ENCODE results near the gene SDK1.

Gene SDK1

DNA sequence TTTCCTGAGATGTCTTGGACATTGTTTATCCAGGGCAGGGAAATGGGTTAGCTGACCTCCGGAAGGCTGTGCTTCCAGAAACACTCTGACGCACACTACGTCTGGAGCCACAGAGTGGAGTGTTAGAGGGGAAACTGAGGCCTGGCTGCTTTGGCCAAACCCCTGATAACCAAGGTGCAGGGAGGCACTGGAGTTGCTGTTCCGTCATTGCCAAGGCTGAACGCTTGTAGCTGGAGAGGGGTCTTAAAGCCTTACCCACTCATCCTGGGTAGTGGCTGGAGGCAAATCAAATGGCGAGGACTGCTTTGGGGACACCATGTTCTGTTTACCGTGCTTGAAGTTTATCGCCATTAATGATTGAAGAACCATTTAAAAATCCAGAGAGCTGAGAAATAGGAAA is 776.9 kb downstream of the SDK1 start:
- no peaks in the 10 kb centered on the region for H3K4me1 ChIP-seq (ENCODE audit: insufficient read depth, poor library complexity, severe bottlenecking)
- ATAC-seq (ENCODE audit: low read depth): no peak
- no peaks in the 10 kb centered on the region for H3K9me3 ChIP-seq (ENCODE audit: severe bottlenecking)
- no peak overlapping the region for H3K27ac ChIP-seq (ENCODE audit: poor library complexity, severe bottlenecking)
- TF ChIP-seq, protein P1, sequence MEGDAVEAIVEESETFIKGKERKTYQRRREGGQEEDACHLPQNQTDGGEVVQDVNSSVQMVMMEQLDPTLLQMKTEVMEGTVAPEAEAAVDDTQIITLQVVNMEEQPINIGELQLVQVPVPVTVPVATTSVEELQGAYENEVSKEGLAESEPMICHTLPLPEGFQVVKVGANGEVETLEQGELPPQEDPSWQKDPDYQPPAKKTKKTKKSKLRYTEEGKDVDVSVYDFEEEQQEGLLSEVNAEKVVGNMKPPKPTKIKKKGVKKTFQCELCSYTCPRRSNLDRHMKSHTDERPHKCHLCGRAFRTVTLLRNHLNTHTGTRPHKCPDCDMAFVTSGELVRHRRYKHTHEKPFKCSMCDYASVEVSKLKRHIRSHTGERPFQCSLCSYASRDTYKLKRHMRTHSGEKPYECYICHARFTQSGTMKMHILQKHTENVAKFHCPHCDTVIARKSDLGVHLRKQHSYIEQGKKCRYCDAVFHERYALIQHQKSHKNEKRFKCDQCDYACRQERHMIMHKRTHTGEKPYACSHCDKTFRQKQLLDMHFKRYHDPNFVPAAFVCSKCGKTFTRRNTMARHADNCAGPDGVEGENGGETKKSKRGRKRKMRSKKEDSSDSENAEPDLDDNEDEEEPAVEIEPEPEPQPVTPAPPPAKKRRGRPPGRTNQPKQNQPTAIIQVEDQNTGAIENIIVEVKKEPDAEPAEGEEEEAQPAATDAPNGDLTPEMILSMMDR (IDR thresholded peaks at IDR 0.05; ENCODE audit: poor library complexity, severe bottlenecking): no peak
- no peak overlapping the region for H3K4me3 ChIP-seq (ENCODE audit: severe bottlenecking)
- H3K36me3 ChIP-seq (ENCODE audit: low read depth): no peaks in the 10 kb centered on the region
- H3K27me3 ChIP-seq (ENCODE audit: insufficient read depth, poor library complexity, severe bottlenecking): no peaks in the 10 kb centered on the region
- no peak for DNase-seq (ENCODE audit: low spot score)

DNA sequence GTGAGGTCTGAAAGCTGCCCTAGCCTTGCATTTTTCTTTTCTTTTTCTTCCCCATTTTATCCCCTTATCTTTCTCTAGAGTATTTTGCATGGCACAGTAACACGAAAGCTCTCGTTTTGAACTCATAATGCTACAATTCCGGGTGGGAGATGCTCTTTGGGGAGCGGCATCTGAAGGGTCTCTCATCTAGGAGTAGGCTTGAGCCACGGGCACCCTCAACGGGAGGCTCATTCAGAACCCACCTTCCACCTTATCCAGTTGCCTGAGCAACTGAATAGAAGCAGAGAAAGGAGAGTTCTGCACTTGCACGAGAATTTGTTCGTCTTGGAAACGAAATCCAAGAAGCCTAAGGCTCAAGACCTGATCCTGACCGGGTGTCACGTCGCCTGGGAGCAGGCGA is 777.5 kb downstream of the SDK1 start:
- Histone ChIP-seq H3K36me3 (ENCODE audit: low read depth) (no peaks in the 10 kb centered on the region), H3K27ac (ENCODE audit: poor library complexity, severe bottlenecking) (no peak overlapping the region), H3K9me3 (ENCODE audit: severe bottlenecking) (no peaks in the 10 kb centered on the region), H3K4me3 (ENCODE audit: severe bottlenecking) (no peak overlapping the region), H3K27me3 (ENCODE audit: insufficient read depth, poor library complexity, severe bottlenecking) (no peaks in the 10 kb centered on the region), H3K4me1 (ENCODE audit: insufficient read depth, poor library complexity, severe bottlenecking) (no peaks in the 10 kb centered on the region)
- ATAC-seq (ENCODE audit: low read depth) (no peak), DNase-seq (ENCODE audit: low spot score) (no peak)
- TF ChIP-seq, protein P1 (IDR thresholded peaks at IDR 0.05; ENCODE audit: poor library complexity, severe bottlenecking): no peak

DNA sequence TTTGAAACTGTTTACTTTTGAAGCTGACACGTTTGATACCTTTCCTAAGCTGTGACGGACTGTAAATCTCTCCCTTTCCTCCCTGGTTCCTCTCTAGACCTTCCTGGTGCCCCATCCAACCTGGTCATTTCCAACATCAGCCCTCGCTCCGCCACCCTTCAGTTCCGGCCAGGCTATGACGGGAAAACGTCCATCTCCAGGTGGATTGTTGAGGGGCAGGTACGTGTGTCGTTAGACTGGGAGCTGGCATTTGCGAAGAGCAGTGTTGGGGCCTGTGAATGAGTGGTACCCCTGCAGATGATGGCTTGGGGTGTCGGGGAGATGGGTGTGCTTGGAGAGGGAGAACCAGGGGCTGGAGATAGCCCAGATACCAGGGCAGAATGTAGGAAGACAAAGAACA is 778.3 kb downstream of the SDK1 start:
- no peaks in the 10 kb centered on the region for H3K36me3 ChIP-seq (ENCODE audit: low read depth)
- H3K4me1 ChIP-seq (ENCODE audit: insufficient read depth, poor library complexity, severe bottlenecking): no peaks in the 10 kb centered on the region
- H3K27ac ChIP-seq (ENCODE audit: poor library complexity, severe bottlenecking): no peak overlapping the region
- H3K9me3 ChIP-seq (ENCODE audit: severe bottlenecking): no peaks in the 10 kb centered on the region
- no peak for DNase-seq (ENCODE audit: low spot score)
- TF ChIP-seq, protein P1 (IDR thresholded peaks at IDR 0.05; ENCODE audit: poor library complexity, severe bottlenecking): no peak
- H3K4me3 ChIP-seq (ENCODE audit: severe bottlenecking): no peak overlapping the region
- H3K27me3 ChIP-seq (ENCODE audit: insufficient read depth, poor library complexity, severe bottlenecking): no peaks in the 10 kb centered on the region
- no peak for ATAC-seq (ENCODE audit: low read depth)

DNA sequence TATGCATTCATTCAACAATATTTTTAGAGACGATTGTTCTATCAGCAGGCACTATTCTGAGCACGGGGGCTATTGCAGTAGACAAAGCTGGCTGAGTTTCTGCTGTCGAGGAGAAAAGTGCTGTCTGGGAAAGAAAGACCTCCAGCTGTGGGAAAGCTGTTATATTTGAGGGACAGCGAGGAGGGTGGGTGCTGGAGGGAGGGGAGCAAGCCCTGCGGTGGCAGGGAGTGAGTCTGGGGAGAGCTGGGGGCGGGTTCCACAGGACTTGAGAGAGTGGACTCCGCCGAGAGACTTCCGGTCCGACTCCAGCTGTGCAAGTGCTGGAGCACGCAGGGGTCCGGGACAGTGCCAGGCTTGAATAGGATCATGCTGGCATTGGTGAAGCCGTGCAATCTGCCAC is 778.9 kb downstream of the SDK1 start:
- Histone ChIP-seq H3K36me3 (ENCODE audit: low read depth) (no peaks in the 10 kb centered on the region), H3K4me3 (ENCODE audit: severe bottlenecking) (no peak overlapping the region), H3K27ac (ENCODE audit: poor library complexity, severe bottlenecking) (no peak overlapping the region), H3K9me3 (ENCODE audit: severe bottlenecking) (no peaks in the 10 kb centered on the region), H3K27me3 (ENCODE audit: insufficient read depth, poor library complexity, severe bottlenecking) (no peaks in the 10 kb centered on the region), H3K4me1 (ENCODE audit: insufficient read depth, poor library complexity, severe bottlenecking) (no peaks in the 10 kb centered on the region)
- ATAC-seq (ENCODE audit: low read depth) (no peak), DNase-seq (ENCODE audit: low spot score) (no peak)
- TF ChIP-seq, protein P1 (IDR thresholded peaks at IDR 0.05; ENCODE audit: poor library complexity, severe bottlenecking): no peak

DNA sequence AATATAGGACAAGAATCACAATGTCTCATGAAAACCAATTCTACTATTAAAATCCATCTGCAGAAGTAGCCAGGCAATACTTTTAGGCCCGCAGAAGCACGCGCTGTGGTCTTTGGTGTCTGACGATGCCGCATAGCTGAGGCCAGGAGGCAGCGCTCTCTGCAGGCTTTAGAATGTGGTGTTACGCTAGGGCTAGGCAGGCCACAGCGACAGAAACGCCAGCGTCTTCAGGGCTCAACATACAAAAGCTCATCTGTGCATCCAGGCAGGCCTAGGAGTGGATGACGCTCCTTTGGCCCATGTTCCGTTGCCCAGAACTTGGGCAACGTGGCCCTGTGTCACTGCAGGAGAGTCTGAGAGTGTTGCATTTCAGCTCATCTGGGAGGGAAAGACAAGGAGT is 779.9 kb downstream of the SDK1 start:
- Histone ChIP-seq H3K27me3 (ENCODE audit: insufficient read depth, poor library complexity, severe bottlenecking) (no peaks in the 10 kb centered on the region), H3K27ac (ENCODE audit: poor library complexity, severe bottlenecking) (no peak overlapping the region), H3K4me1 (ENCODE audit: insufficient read depth, poor library complexity, severe bottlenecking) (no peaks in the 10 kb centered on the region), H3K36me3 (ENCODE audit: low read depth) (no peaks in the 10 kb centered on the region), H3K9me3 (ENCODE audit: severe bottlenecking) (no peaks in the 10 kb centered on the region), H3K4me3 (ENCODE audit: severe bottlenecking) (no peak overlapping the region)
- TF ChIP-seq, protein P1 (IDR thresholded peaks at IDR 0.05; ENCODE audit: poor library complexity, severe bottlenecking): no peak
- DNase-seq (ENCODE audit: low spot score) (no peak), ATAC-seq (ENCODE audit: low read depth) (no peak)

Measured in RWPE2 (cell line).